SK-N-SH (cell line): ENCODE measurements around the gene RTCA. TPM values are rescaled to one million over a fixed set of nuclear protein-coding genes. Genes with fewer than 3 reads are reported as not detected.
"Not testable (repeated sequence)": the region's sequence is repeated elsewhere in the genome, so short reads cannot be mapped to it uniquely, and the experiment has no call there.

Experiments used
- CTCF ChIA-PET: fragments of 300-600, 350-600 bp; formaldehyde crosslinking; extraction: SDS; loops from one replicate; lab custom pipeline; 2021; lab: Yijun Ruan, JAX
- POLR2A ChIA-PET: fragments of 350-600 bp; sonication (Branson Sonifier 250); formaldehyde crosslinking; extraction: SDS; loops from one replicate; lab custom pipeline; 2020; ENCODE audit warnings: antibody characterized with exemption, inconsistent platforms; lab: Yijun Ruan, JAX
- DNase-seq: peaks from one replicate; pipeline ENCODE4 v3.0.0; 2012
- H2AFZ ChIP-seq: fragments of 200-600 bp; sonication (generic); 2 replicates; pipeline ENCODE4 v1.8.1; 2016; ENCODE audit warnings: antibody characterized with exemption, mild to moderate bottlenecking, low read depth
- H3F3A ChIP-seq: fragments of 200-600 bp; sonication (generic); replicated peaks from 2 replicates; pipeline ENCODE3; 2016; ENCODE audit warnings: antibody characterized with exemption, mild to moderate bottlenecking; ENCODE audit not compliant: insufficient read depth
- H3K27ac ChIP-seq, 2 experiments: fragments of 200-500 bp in 1 of 2; fragments of 200-600 bp in 1 of 2; sonication (Bioruptor generic) in 1 of 2; sonication (generic), shearing (Covaris generic) in 1 of 2; 2 replicates each; pipeline versions ENCODE4 v1.5.1 to v1.6.1; 2014 to 2016; ENCODE audit warnings: low read depth in 2 of 2, inconsistent platforms in 1 of 2, low read length in 1 of 2, mild to moderate bottlenecking in 1 of 2, mixed read lengths in 1 of 2
- H3K27me3 ChIP-seq: fragments of 200-600 bp; sonication (generic), shearing (Covaris generic); 2 replicates; pipeline ENCODE4 v1.6.1; 2016; ENCODE audit warnings: mixed run types; ENCODE audit not compliant: insufficient read depth
- H3K36me3 ChIP-seq, 2 experiments: fragments of 200-500 bp in 1 of 2; fragments of 200-600 bp in 1 of 2; sonication (Bioruptor generic) in 1 of 2; sonication (generic) in 1 of 2; replicated peaks in 1 of 2; 2 replicates each; pipeline versions ENCODE3 to v1.5.1; 2014 to 2016; ENCODE audit warnings: low read length in 1 of 2, mild to moderate bottlenecking in 1 of 2; ENCODE audit not compliant: insufficient read depth in 2 of 2, control insufficient read depth in 1 of 2
- H3K4me1 ChIP-seq, 2 experiments: fragments of 200-500 bp in 1 of 2; fragments of 200-600 bp in 1 of 2; sonication (Bioruptor generic) in 1 of 2; sonication (generic), shearing (Covaris generic) in 1 of 2; 2 replicates each; pipeline versions ENCODE4 v1.5.1 to v1.6.1; 2014 to 2016; ENCODE audit warnings: low read depth in 1 of 2, low read length in 1 of 2, mixed run types in 1 of 2; ENCODE audit not compliant: insufficient read depth in 2 of 2, control insufficient read depth in 1 of 2
- H3K4me2 ChIP-seq: fragments of 200-600 bp; sonication (generic), shearing (Covaris generic); 2 replicates; pipeline ENCODE4 v1.6.1; 2017; ENCODE audit warnings: mixed run types
- H3K4me3 ChIP-seq, 2 experiments: fragments of 200-500 bp in 1 of 2; fragments of 200-600 bp in 1 of 2; sonication (Bioruptor generic) in 1 of 2; sonication (generic), shearing (Covaris generic) in 1 of 2; 2 replicates each; pipeline versions ENCODE4 v1.5.1 to v1.8.1; 2014 to 2016; ENCODE audit warnings: low read depth in 2 of 2, inconsistent platforms in 1 of 2, low read length in 1 of 2, mild to moderate bottlenecking in 1 of 2, mixed read lengths in 1 of 2, moderate library complexity in 1 of 2
- H3K79me2 ChIP-seq: fragments of 200-600 bp; sonication (generic); 2 replicates; pipeline ENCODE4 v1.8.1; 2017; ENCODE audit warnings: mild to moderate bottlenecking; ENCODE audit not compliant: insufficient read depth
- H3K9ac ChIP-seq: fragments of 200-600 bp; sonication (generic); 2 replicates; pipeline ENCODE4 v1.6.1; 2017; ENCODE audit warnings: mixed run types
- H3K9me2 ChIP-seq: fragments of 200-600 bp; sonication (generic); 2 replicates; pipeline ENCODE4 v1.6.1; 2017; ENCODE audit warnings: mixed run types
- H3K9me3 ChIP-seq: fragments of 200-600 bp; sonication (generic); 2 replicates; pipeline ENCODE4 v1.6.1; 2017; ENCODE audit warnings: mixed run types, mild to moderate bottlenecking, moderate library complexity
- H4K20me1 ChIP-seq: fragments of 200-600 bp; sonication (generic); 2 replicates; pipeline ENCODE4 v1.6.1; 2017; ENCODE audit warnings: mild to moderate bottlenecking, mixed run types; ENCODE audit not compliant: insufficient read depth
- ELF1 ChIP-seq: IDR thresholded peaks from 2 replicates; pipeline ENCODE4 v1.4.0; 2012
- EZH2phosphoT487 ChIP-seq: fragments of 200-600 bp; sonication (generic); IDR thresholded peaks from 2 replicates; pipeline ENCODE4 v1.6.1; 2017; ENCODE audit warnings: low read depth, mixed run types, mild to moderate bottlenecking, antibody characterized with exemption, moderate library complexity, borderline replicate concordance
- FOXM1 ChIP-seq: IDR thresholded peaks from 2 replicates; pipeline ENCODE4 v1.4.0; 2012; ENCODE audit warnings: low read depth, mild to moderate bottlenecking
- GABPA ChIP-seq: IDR thresholded peaks from 2 replicates; pipeline ENCODE4 v1.4.0; 2012; ENCODE audit warnings: low read depth, mild to moderate bottlenecking
- JUND ChIP-seq: IDR thresholded peaks from 2 replicates; pipeline ENCODE4 v1.4.0; 2012
- MAX ChIP-seq: IDR thresholded peaks from 2 replicates; pipeline ENCODE4 v1.4.0; 2012; ENCODE audit warnings: low read depth
- NFIC ChIP-seq: IDR thresholded peaks from 2 replicates; pipeline ENCODE4 v1.4.0; 2012; ENCODE audit warnings: borderline replicate concordance
- RCOR1 ChIP-seq: fragments of 150-350 bp; IDR thresholded peaks from 2 replicates; pipeline ENCODE4 v1.6.1; 2017; ENCODE audit warnings: antibody characterized with exemption, low read length
- RXRA ChIP-seq: IDR thresholded peaks from 2 replicates; pipeline ENCODE4 v1.4.0; 2012; ENCODE audit warnings: low read depth, mild to moderate bottlenecking, borderline replicate concordance
- SIN3A ChIP-seq: IDR thresholded peaks from 2 replicates; pipeline ENCODE4 v1.6.1; 2012; ENCODE audit warnings: low read depth, mild to moderate bottlenecking, low read length, moderate library complexity, borderline replicate concordance
- SMC3 ChIP-seq: IDR thresholded peaks from 2 replicates; pipeline ENCODE4 v1.6.1; 2012; ENCODE audit warnings: low read depth, low read length, improper control_type of control experiment
- TAF1 ChIP-seq: IDR thresholded peaks from 2 replicates; pipeline ENCODE4 v1.6.1; 2012; ENCODE audit warnings: low read depth, mild to moderate bottlenecking, low read length, moderate library complexity, borderline replicate concordance
- USF2 ChIP-seq: fragments of 150-350 bp; IDR thresholded peaks from 2 replicates; pipeline ENCODE4 v1.6.1; 2017; ENCODE audit warnings: antibody characterized with exemption, low read length, low read depth, borderline replicate concordance
- YY1 ChIP-seq: IDR thresholded peaks from 2 replicates; pipeline ENCODE4 v1.4.0; 2012; ENCODE audit warnings: low read depth, mild to moderate bottlenecking
- ZBTB33 ChIP-seq: IDR thresholded peaks from 2 replicates; pipeline ENCODE4 v1.4.0; 2012; ENCODE audit warnings: low read depth, borderline replicate concordance
- WGBS: methylation state at CpG from one replicate; pipeline ENCODE4 v1.1.6; 2017; ENCODE audit warnings: low lambda C conversion rate; 5-methylcytosine and 5-hydroxymethylcytosine counted together
- polyA plus RNA-seq, 3 experiments: library from polyadenylated mRNA; depleted of rRNA; stranded (reverse); fragments of >200 nt; gene quantifications; 2 replicates each; pipeline ENCODE4 v1.2.3, GENCODE V29; 2012

Gene RTCA
- polyA plus RNA-seq, 1 of the 3 experiments (the other 2 are of a cell fraction), result 17.3 TPM

GRCh38 chr1:100253552-100253951 lies 12.5 kb upstream of the RTCA start:
- Histone ChIP-seq H3F3A (no peaks in the 10 kb centered on the region), H3K36me3 (no peaks in the 10 kb centered on the region), H3K9me2 (no peaks in the 10 kb centered on the region), H2AFZ (no peak overlapping the region), H4K20me1 (no peaks in the 10 kb centered on the region), H3K27ac (no peak overlapping the region), H3K9me3 (no peaks in the 10 kb centered on the region), H3K4me3 (no peak overlapping the region), H3K79me2 (peaks cover 10% of the 10 kb centered on the region; the same call in 1 of the 2 replicates)
- DNase-seq, result no peak
- CTCF ChIA-PET, result interaction anchor here (1.0 to 1.3 kb wide), 2 partner anchors 13 to 31 kb away, joined by 3 read pairs; partner anchors contain the start of gene RTCA
- TF ChIP-seq NFIC (no peak), RXRA (no peak), SIN3A (no peak), ZBTB33 (no peak), YY1 (no peak), EZH2phosphoT487 (no peak), GABPA (no peak), JUND (no peak), TAF1 (no peak), SMC3 (no peak), FOXM1 (no peak), ELF1 (no peak), USF2 (no peak), RCOR1 (no peak), MAX (no peak)
- TF ChIP-seq, all 33 proteins: peak for 0
- no peak overlapping the region for H3K9ac ChIP-seq
- H3K4me2 ChIP-seq, result no peak overlapping the region
- 69% methylated on average over 10 of the region's 10 CpGs for WGBS
- peaks cover 6 to 7% of the 10 kb centered on the region in 2 experiments; a peak in 3 of 4 replicates for H3K4me1 ChIP-seq
- POLR2A ChIA-PET, result no interaction called here
- H3K27me3 ChIP-seq, result no peaks in the 10 kb centered on the region

GRCh38 chr1:100256273-100256672 lies 9.7 kb upstream of the RTCA start:
- H4K20me1 ChIP-seq, H3K4me2 ChIP-seq, H3K4me1 ChIP-seq, H3K4me3 ChIP-seq, H3K27me3 ChIP-seq, H3K9me2 ChIP-seq, H3K9ac ChIP-seq, H3K79me2 ChIP-seq, H3K27ac ChIP-seq, H2AFZ ChIP-seq, H3K36me3 ChIP-seq, H3F3A ChIP-seq, H3K9me3 ChIP-seq, DNase-seq: not testable (repeated sequence)
- WGBS, result 86% methylated on average over 5 of the region's 5 CpGs
- ChIA-PET CTCF (interaction anchor here (1.4 kb wide), 1 partner anchor 9 kb away, joined by 4 read pairs; the partner anchor contains the start of gene RTCA), POLR2A (interaction anchor here (0.9 kb wide), 1 partner anchor 10 kb away, joined by 3 read pairs; the partner anchor contains the start of gene RTCA)

- H3K27ac ChIP-seq, POLR2A ChIA-PET, H4K20me1 ChIP-seq, H3K27me3 ChIP-seq, H3K9ac ChIP-seq, H3F3A ChIP-seq, H2AFZ ChIP-seq, H3K9me3 ChIP-seq, DNase-seq, H3K4me2 ChIP-seq, H3K4me3 ChIP-seq, H3K79me2 ChIP-seq, CTCF ChIA-PET, H3K4me1 ChIP-seq, H3K9me2 ChIP-seq: not testable (repeated sequence)
- H3K36me3 ChIP-seq, result peaks cover 0 to 11% of the 10 kb centered on the region in 2 experiments
- WGBS, result 57% methylated on average over 6 of the region's 6 CpGs
Measured at GRCh38 chr1:100258427-100258826, 7.6 kb upstream of the RTCA start.
